ENCODE results near the gene NCAN.
"Not testable (repeated sequence)": the region's sequence is repeated elsewhere in the genome, so short reads cannot be mapped to it uniquely, and the experiment has no call there.

The NCAN gene

GRCh38 chr19:19234220-19234816 is 22.6 kb downstream of the NCAN start:
- no peak for DNase-seq (ENCODE audit: low read depth)
- H3K4me3 ChIP-seq (ENCODE audit: low read length): no peak overlapping the region
- TF ChIP-seq, protein P1, sequence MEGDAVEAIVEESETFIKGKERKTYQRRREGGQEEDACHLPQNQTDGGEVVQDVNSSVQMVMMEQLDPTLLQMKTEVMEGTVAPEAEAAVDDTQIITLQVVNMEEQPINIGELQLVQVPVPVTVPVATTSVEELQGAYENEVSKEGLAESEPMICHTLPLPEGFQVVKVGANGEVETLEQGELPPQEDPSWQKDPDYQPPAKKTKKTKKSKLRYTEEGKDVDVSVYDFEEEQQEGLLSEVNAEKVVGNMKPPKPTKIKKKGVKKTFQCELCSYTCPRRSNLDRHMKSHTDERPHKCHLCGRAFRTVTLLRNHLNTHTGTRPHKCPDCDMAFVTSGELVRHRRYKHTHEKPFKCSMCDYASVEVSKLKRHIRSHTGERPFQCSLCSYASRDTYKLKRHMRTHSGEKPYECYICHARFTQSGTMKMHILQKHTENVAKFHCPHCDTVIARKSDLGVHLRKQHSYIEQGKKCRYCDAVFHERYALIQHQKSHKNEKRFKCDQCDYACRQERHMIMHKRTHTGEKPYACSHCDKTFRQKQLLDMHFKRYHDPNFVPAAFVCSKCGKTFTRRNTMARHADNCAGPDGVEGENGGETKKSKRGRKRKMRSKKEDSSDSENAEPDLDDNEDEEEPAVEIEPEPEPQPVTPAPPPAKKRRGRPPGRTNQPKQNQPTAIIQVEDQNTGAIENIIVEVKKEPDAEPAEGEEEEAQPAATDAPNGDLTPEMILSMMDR (conservative IDR thresholded peaks at IDR 0.05; ENCODE audit: low read length): no peak

DNA sequence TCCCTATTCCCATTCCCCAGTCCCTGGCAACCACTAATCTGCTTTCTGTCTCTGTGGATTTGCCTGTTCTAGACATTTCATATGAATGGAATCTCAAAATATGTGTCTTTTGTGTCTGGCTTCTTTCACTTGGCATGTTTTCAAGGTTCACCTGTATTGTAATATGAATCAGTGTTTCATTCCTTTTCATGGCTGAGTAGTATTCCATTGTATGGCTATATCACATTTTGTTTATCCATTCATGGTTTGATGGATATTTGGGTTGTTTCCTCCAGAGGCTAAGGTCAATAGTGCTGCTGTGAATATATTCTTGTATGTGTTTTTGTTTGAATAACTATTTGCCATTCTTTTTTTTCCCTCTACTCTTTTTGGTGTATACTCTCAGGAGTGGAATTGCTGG is 24.4 kb downstream of the NCAN start:
- no peak overlapping the region for H3K4me3 ChIP-seq (ENCODE audit: low read length)
- TF ChIP-seq, protein P1 (conservative IDR thresholded peaks at IDR 0.05; ENCODE audit: low read length): no peak
- DNase-seq (ENCODE audit: low read depth): no peak

DNA sequence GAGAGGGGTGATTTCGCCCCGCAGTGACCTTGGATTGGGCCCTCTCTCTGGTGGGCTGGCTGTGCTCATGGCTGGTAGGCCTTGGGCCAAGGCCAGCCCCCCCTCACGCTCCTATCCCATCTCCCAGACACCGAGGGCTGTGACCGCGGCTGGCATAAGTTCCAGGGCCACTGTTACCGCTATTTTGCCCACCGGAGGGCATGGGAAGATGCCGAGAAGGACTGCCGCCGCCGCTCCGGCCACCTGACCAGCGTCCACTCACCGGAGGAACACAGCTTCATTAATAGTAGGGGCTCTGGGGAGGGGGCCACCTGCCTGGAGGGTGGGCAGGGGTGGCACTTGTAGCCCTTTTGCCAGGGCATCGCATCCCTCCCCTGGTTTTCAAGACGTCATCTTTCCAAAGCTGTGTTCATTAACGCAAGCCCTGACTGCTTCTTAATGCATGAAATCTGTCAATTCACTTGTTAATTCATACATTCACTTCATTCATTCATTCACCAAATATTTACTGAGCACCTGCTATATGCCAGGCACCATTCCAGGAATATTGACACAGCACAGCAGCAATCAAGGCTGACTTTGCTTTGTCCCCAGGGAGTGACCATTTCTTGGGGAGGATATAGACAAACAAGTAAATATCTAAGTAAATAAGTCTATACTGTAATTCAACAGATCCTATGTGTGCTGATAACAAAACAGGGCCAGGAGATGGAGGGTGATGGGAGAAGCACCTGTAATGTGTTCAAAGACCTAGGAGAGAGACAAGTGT is 26.6 kb downstream of the NCAN start:
- TF ChIP-seq, protein P1 (conservative IDR thresholded peaks at IDR 0.05; ENCODE audit: low read length): no peak
- DNase-seq (ENCODE audit: low read depth): no peak
- H3K4me3 ChIP-seq (ENCODE audit: low read length): no peak overlapping the region

DNA sequence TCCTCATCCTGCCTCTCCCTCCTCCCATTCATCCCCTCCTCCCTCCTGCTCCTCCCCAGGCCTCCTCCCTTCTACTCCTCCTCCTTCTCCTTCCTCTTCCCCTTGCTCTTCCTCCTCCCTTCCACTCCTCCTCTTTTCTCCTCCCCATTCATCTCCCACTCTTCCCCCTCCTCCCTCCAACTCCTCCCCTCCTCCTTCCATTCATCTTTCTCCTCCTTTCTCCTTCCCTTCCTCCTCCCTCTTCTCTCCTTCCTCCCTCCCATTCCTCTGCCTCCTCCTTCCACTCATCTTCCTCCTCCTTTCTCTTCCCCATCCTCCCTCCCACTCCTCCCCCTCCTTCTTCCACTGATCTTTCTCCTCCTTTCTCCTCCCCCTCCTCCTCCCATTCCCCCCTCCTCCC is 27.9 kb downstream of the NCAN start:
- no peak overlapping the region for H3K4me3 ChIP-seq (ENCODE audit: low read length)

DNA sequence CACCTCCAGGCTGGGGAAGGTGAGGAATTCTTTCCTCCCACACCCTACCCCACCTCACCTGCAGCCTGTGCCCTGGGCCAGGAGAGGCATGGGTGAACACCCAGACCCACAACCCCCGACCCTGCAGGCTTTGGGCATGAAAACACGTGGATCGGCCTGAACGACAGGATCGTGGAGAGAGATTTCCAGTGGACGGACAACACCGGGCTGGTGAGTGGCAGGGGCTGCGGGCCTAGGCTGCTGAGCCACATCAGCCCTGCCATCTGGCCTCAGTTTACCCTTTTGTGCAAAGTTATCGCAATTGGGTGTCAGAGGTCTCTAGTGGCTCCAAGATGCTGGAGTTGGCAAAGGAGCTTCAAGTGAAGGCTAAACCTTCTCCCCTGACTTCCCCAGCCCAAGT is 28.7 kb downstream of the NCAN start:
- TF ChIP-seq, protein P1 (conservative IDR thresholded peaks at IDR 0.05; ENCODE audit: low read length): no peak
- no peak overlapping the region for H3K4me3 ChIP-seq (ENCODE audit: low read length)
- DNase-seq (ENCODE audit: low read depth): no peak

More for the DNA sequence above, 27.9 kb downstream of the NCAN start:
- no peak for DNase-seq (ENCODE audit: low read depth)
- TF ChIP-seq, protein P1 (conservative IDR thresholded peaks at IDR 0.05; ENCODE audit: low read length): no peak

DNA sequence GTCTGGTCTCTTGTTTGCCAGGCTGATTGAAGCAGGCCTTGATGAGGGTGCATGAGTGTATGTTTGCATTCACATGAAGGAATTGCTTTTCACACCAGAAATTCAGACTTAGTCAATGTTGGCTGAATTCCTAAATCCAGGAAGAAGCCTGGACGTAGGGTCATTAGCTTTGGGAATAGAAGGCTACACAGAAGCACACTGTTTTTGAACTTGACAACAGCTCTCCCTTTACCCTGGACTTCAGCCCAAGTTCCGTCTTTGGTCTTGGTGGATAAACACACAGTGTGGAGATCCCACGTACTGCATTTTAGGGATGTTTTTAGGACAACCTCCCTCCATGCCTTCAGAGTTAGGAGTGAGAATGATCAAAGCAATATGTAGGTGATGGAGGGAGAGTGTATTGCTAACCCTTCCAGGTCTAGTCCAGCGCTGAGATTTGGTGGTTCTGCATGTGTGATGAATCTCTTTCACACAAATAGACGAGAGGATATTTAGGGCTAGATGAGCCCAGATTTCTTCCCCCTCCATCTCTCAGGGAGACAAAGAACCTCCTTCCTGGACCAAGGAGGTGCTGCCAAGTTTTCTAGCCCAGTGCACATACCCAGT is 38.5 kb downstream of the NCAN start:
- no peak for DNase-seq (ENCODE audit: low read depth)
- TF ChIP-seq, protein P1 (conservative IDR thresholded peaks at IDR 0.05; ENCODE audit: low read length): no peak
- H3K4me3 ChIP-seq (ENCODE audit: low read length): no peak overlapping the region

GRCh38 chr19:19253409-19253808 is 41.7 kb downstream of the NCAN start:
- H3K4me3 ChIP-seq (ENCODE audit: low read length); DNase-seq (ENCODE audit: low read depth): not testable (repeated sequence)
